ENCODE results near the gene GPATCH2L. TPM values are rescaled to one million over a fixed set of nuclear protein-coding genes. Genes with fewer than 3 reads are reported as not detected.

Gene GPATCH2L
- total RNA-seq, 4 donors from 2014 or later = 27.1 to 70.4 (median 56.1) TPM

- H3K36me3 ChIP-seq = peaks cover 0 to 32% (median 0%) of the 10 kb centered on the region in 3 donors
- TF ChIP-seq CTCF (IDR thresholded peaks at IDR 0.05) (no peak), POLR2A (IDR thresholded peaks at IDR 0.05) (no peak)
- peak in 1 of 3 donors; percentile 50 for DNase-seq
Observed at GRCh38 chr14:76203086-76204001, 51.6 kb downstream of the GPATCH2L start.

GRCh38 chr14:76204461-76205230 is 52.9 kb downstream of the GPATCH2L start:
- H3K9me3 ChIP-seq = no peaks in the 10 kb centered on the region
- DNase-seq = no peak
- no peaks in the 10 kb centered on the region for H3K27me3 ChIP-seq
- TF ChIP-seq POLR2A (IDR thresholded peaks at IDR 0.05) (no peak), CTCF (IDR thresholded peaks at IDR 0.05) (no peak)
- H3K4me1 ChIP-seq = no peaks in the 10 kb centered on the region
- H3K4me3 ChIP-seq = no peak overlapping the region
- peaks cover 0 to 21% (median 0%) of the 10 kb centered on the region in 3 donors for H3K36me3 ChIP-seq
- no peak overlapping the region for H3K27ac ChIP-seq

More at GRCh38 chr14:76203086-76204001, 51.6 kb downstream of the GPATCH2L start:
- Histone ChIP-seq H3K4me3 (no peak overlapping the region), H3K4me1 (no peaks in the 10 kb centered on the region), H3K27ac (no peak overlapping the region), H3K9me3 (no peaks in the 10 kb centered on the region), H3K27me3 (no peaks in the 10 kb centered on the region)

- Histone ChIP-seq H3K4me3 (no peak overlapping the region), H3K9me3 (no peaks in the 10 kb centered on the region), H3K27ac (no peak overlapping the region), H3K27me3 (no peaks in the 10 kb centered on the region), H3K36me3 (peaks cover 0 to 16% (median 0%) of the 10 kb centered on the region in 3 donors), H3K4me1 (no peaks in the 10 kb centered on the region)
- no peak for DNase-seq
- no peak for TF ChIP-seq CTCF (IDR thresholded peaks at IDR 0.05)
- TF ChIP-seq POLR2A (IDR thresholded peaks at IDR 0.05) = no peak
Observed at GRCh38 chr14:76205708-76206107, 54.0 kb downstream of the GPATCH2L start.

- DNase-seq = no peak
- H3K4me3 ChIP-seq = no peak overlapping the region
- no peaks in the 10 kb centered on the region for H3K27me3 ChIP-seq
- H3K9me3 ChIP-seq = no peaks in the 10 kb centered on the region
- TF ChIP-seq CTCF (IDR thresholded peaks at IDR 0.05) = no peak
- no peak for TF ChIP-seq POLR2A (IDR thresholded peaks at IDR 0.05)
- no peak overlapping the region for H3K27ac ChIP-seq
- no peaks in the 10 kb centered on the region for H3K4me1 ChIP-seq
- H3K36me3 ChIP-seq = no peaks in the 10 kb centered on the region
Observed at GRCh38 chr14:76208340-76208739, 56.6 kb downstream of the GPATCH2L start.

GRCh38 chr14:76212242-76212641 is 60.5 kb downstream of the GPATCH2L start:
- no peaks in the 10 kb centered on the region for H3K4me1 ChIP-seq
- H3K36me3 ChIP-seq = no peaks in the 10 kb centered on the region
- no peak for DNase-seq
- no peaks in the 10 kb centered on the region for H3K9me3 ChIP-seq
- no peaks in the 10 kb centered on the region for H3K27me3 ChIP-seq
- no peak overlapping the region for H3K4me3 ChIP-seq
- TF ChIP-seq POLR2A (IDR thresholded peaks at IDR 0.05) = no peak
- no peak for TF ChIP-seq CTCF (IDR thresholded peaks at IDR 0.05)
- H3K27ac ChIP-seq = no peak overlapping the region

Measured in Peyer's patch (tissue), 4 donors.